ENCODE data around the gene ARFRP1. TPM values are rescaled to one million over a fixed set of nuclear protein-coding genes. Genes with fewer than 3 reads are reported as not detected.

The ARFRP1 gene
- total and polyA plus RNA-seq, 4 donors = 29.8 to 56.0 (median 47.4) TPM

GRCh38 chr20:63698739-63699465, 8.9 kb downstream of the ARFRP1 start:
- peak; percentile 56 for ATAC-seq (ENCODE audit: insufficient read depth, low FRiP score)
- H3K9me3 ChIP-seq (ENCODE audit: control insufficient read depth in 4 of 4, insufficient read depth in 3 of 4, low read length in 3 of 4) = no peaks in the 10 kb centered on the region
- H3K36me3 ChIP-seq (ENCODE audit: control insufficient read depth in 4 of 4, insufficient read depth in 4 of 4, low read length in 4 of 4) = peaks cover 0 to 34% (median 4%) of the 10 kb centered on the region in 4 donors
- TF ChIP-seq CTCF (IDR thresholded peaks at IDR 0.05; ENCODE audit: control extremely low read depth, extremely low read depth) = no peak
- no peaks in the 10 kb centered on the region for H3K27me3 ChIP-seq (ENCODE audit: control insufficient read depth in 3 of 3, insufficient read depth in 3 of 3, low read length in 2 of 3)
- no peak for DNase-seq
- 47 to 80% methylated on average over 19 of the region's 19 CpGs for WGBS, 2 donors
- peak overlapping the region; percentile 78 to 86 for H3K27ac ChIP-seq (ENCODE audit: low read depth in 1 of 2, low read length in 1 of 2)
- peaks cover 0 to 23% (median 0%) of the 10 kb centered on the region in 5 donors for H3K4me1 ChIP-seq (ENCODE audit: control insufficient read depth in 5 of 5, insufficient read depth in 5 of 5, low read length in 5 of 5)
- no peak overlapping the region for H3K4me3 ChIP-seq
- H3K9ac ChIP-seq (ENCODE audit: insufficient read depth in 1 of 2, low read length in 2 of 2) = no peak overlapping the region

- ATAC-seq (ENCODE audit: insufficient read depth, low FRiP score) (no peak), DNase-seq (no peak)
- Histone ChIP-seq H3K27ac (ENCODE audit: low read depth in 1 of 2, low read length in 1 of 2) (peak overlapping the region in 1 of 2 donors; percentile 77), H3K36me3 (ENCODE audit: control insufficient read depth in 4 of 4, insufficient read depth in 4 of 4, low read length in 4 of 4) (peaks cover 0 to 30% (median 5%) of the 10 kb centered on the region in 4 donors), H3K27me3 (ENCODE audit: control insufficient read depth in 3 of 3, insufficient read depth in 3 of 3, low read length in 2 of 3) (no peaks in the 10 kb centered on the region), H3K4me3 (peak overlapping the region; percentile 58), H3K9ac (ENCODE audit: insufficient read depth in 1 of 2, low read length in 2 of 2) (no peak overlapping the region), H3K4me1 (ENCODE audit: control insufficient read depth in 5 of 5, insufficient read depth in 5 of 5, low read length in 5 of 5) (peaks cover 0 to 23% (median 0%) of the 10 kb centered on the region in 5 donors), H3K9me3 (ENCODE audit: control insufficient read depth in 4 of 4, insufficient read depth in 3 of 4, low read length in 3 of 4) (no peaks in the 10 kb centered on the region)
- no peak for TF ChIP-seq CTCF (IDR thresholded peaks at IDR 0.05; ENCODE audit: control extremely low read depth, extremely low read depth)
- 84 to 89% methylated on average over 39 to 40 of the region's 40 CpGs for WGBS, 2 donors
Measured at GRCh38 chr20:63697868-63698545, 9.8 kb downstream of the ARFRP1 start.

GRCh38 chr20:63697357-63697867, 10.4 kb downstream of the ARFRP1 start:
- Histone ChIP-seq H3K27me3 (ENCODE audit: control insufficient read depth in 3 of 3, insufficient read depth in 3 of 3, low read length in 2 of 3) (no peaks in the 10 kb centered on the region), H3K4me1 (ENCODE audit: control insufficient read depth in 5 of 5, insufficient read depth in 5 of 5, low read length in 5 of 5) (peaks cover 0 to 23% (median 0%) of the 10 kb centered on the region in 5 donors), H3K27ac (ENCODE audit: low read depth in 1 of 2, low read length in 1 of 2) (peak overlapping the region in 1 of 2 donors; percentile 77), H3K36me3 (ENCODE audit: control insufficient read depth in 4 of 4, insufficient read depth in 4 of 4, low read length in 4 of 4) (peaks cover 0 to 30% (median 5%) of the 10 kb centered on the region in 4 donors), H3K9me3 (ENCODE audit: control insufficient read depth in 4 of 4, insufficient read depth in 3 of 4, low read length in 3 of 4) (no peaks in the 10 kb centered on the region), H3K4me3 (peak overlapping the region; percentile 58), H3K9ac (ENCODE audit: insufficient read depth in 1 of 2, low read length in 2 of 2) (no peak overlapping the region)
- 50 to 58% methylated on average over 7 of the region's 7 CpGs for WGBS, 2 donors
- no peak for ATAC-seq (ENCODE audit: insufficient read depth, low FRiP score)
- TF ChIP-seq CTCF (IDR thresholded peaks at IDR 0.05; ENCODE audit: control extremely low read depth, extremely low read depth) = no peak
- no peak for DNase-seq

Data from lung (tissue), 12 donors.